ENCODE results near the gene ANKRA2. TPM values are rescaled to one million over a fixed set of nuclear protein-coding genes. Genes with fewer than 3 reads are reported as not detected.

The ANKRA2 gene, protein sequence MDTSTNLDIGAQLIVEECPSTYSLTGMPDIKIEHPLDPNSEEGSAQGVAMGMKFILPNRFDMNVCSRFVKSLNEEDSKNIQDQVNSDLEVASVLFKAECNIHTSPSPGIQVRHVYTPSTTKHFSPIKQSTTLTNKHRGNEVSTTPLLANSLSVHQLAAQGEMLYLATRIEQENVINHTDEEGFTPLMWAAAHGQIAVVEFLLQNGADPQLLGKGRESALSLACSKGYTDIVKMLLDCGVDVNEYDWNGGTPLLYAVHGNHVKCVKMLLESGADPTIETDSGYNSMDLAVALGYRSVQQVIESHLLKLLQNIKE
- total RNA-seq (10 to 100 TPM; 22.3 to 44.2 (median 23.1) TPM), polyA plus RNA-seq (10 to 100 TPM; 25.5 to 28.3 TPM)
- long read RNA-seq, donor 1, transcript ANKRA2-208 (4 exons, 1,298 nt) = minor isoform, 6 of 64 reads
- long read RNA-seq, donor 1, transcript ANKRA2-201 (9 exons, 2,063 nt) = major isoform, 27 of 64 reads
- long read RNA-seq, donor 1, partial matches to known transcripts = 12 of 64 reads
- long read RNA-seq, donor 1, other reads (novel, unspliced or antisense) = 12 of 64 reads
- long read RNA-seq, donor 2, transcript ANKRA2-205 (2 exons, 573 nt) = major isoform, 8 of 19 reads
- long read RNA-seq, donor 2, partial matches to known transcripts = 0 of 19 reads
- long read RNA-seq, donor 2, other reads (novel, unspliced or antisense) = 0 of 19 reads
- long read RNA-seq, donor 3, transcript ANKRA2-201 (9 exons, 2,063 nt) = major isoform, 18 of 30 reads
- long read RNA-seq, donor 3, partial matches to known transcripts = 2 of 30 reads
- long read RNA-seq, donor 3, other reads (novel, unspliced or antisense) = 9 of 30 reads

DNA sequence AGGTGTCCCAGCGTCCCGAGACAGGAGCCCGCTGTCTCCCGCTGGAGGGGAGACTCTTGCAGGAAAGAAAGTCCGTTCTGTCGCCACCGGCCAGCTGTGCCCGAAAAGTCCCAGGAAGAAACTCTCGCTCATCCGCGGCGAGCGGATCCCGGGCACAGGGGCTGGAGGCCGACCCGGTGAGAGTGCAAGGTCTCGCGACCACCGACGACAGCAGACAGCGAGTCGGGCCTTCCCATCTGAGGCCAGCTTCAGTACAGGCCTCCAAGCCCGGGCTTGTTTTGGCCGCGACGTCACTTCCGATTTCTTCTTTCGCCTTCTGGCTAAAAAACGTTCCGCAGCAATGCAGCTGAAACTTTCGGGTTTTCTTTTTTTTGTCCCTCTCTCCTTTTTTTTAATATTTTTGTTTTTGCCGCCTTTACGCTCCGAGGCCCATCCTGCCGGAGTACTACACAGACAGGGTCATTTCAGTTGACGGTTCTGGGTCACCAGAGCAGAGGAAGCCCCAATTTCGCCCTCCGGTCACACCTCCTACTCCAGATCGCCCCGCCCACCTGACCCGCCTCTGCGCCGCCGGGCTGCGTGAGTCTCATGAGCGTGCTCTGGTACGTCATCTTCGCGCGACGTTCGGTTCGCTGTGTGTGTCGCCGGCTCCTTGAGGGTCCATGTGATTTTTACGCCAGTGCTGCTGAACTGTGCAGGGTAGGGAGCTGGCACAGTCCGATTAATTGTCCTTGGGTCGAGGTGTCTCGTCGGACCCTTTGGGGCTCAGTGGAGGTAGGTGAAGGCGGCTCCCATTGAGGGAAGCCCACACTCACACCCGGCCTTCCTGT lies at the start of gene ANKRA2, which contains the start of gene UTP15:
Gene ANKRA2, minus strand, starts transcription at position 501 of the 830 bp plus-strand sequence. CDS start 2,758 bp downstream, outside the sequence.
Gene UTP15, plus strand, starts transcription at position 605 of the 830 bp plus-strand sequence. CDS start 1,602 bp downstream, outside the sequence.
- no peaks in the 10 kb centered on the region for H3K27me3 ChIP-seq
- WGBS, 3 donors = 0% methylated on average over 62 of the region's 62 CpGs

DNA sequence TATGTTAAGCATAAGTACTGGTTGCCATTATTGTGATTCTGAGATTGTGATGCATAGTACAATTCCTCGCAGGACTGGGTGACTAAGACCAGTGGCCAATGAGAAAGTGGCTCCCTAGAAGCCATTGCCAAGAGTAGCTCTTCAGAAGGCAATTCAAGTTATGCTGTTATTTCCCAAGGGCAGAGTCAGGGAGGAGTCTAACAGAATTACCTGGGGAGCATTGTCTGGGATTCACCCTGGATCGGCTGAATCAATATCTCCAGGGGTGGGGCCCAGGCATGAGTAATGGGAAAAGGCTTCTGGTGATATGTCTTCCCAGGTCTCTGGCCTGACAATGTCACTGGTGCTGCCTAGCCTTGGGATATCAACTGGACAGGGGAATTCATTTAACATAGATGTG lies 49.6 kb upstream of the ANKRA2 start:
- 86 to 96% (median 94%) methylated on average over 2 of the region's 2 CpGs for WGBS, 3 donors
- intact Hi-C loops (cut with DNase I) = loop anchor here in 1 of 4 donors (10.0 kb wide), 1 partner anchor 170 kb away; no protein-coding TSS in a partner anchor
- H3K27ac ChIP-seq = no peak overlapping the region
- H3K27me3 ChIP-seq = no peaks in the 10 kb centered on the region
- no peak for DNase-seq
- no peaks in the 10 kb centered on the region for H3K36me3 ChIP-seq
- H3K4me3 ChIP-seq = no peak overlapping the region
- TF ChIP-seq EP300 (IDR thresholded peaks at IDR 0.05) (no peak), POLR2A (IDR thresholded peaks at IDR 0.05) (no peak)
- TF ChIP-seq, protein P1, sequence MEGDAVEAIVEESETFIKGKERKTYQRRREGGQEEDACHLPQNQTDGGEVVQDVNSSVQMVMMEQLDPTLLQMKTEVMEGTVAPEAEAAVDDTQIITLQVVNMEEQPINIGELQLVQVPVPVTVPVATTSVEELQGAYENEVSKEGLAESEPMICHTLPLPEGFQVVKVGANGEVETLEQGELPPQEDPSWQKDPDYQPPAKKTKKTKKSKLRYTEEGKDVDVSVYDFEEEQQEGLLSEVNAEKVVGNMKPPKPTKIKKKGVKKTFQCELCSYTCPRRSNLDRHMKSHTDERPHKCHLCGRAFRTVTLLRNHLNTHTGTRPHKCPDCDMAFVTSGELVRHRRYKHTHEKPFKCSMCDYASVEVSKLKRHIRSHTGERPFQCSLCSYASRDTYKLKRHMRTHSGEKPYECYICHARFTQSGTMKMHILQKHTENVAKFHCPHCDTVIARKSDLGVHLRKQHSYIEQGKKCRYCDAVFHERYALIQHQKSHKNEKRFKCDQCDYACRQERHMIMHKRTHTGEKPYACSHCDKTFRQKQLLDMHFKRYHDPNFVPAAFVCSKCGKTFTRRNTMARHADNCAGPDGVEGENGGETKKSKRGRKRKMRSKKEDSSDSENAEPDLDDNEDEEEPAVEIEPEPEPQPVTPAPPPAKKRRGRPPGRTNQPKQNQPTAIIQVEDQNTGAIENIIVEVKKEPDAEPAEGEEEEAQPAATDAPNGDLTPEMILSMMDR (IDR thresholded peaks at IDR 0.05) = no peak
- no peaks in the 10 kb centered on the region for H3K9me3 ChIP-seq
- peaks cover 2% of the 10 kb centered on the region for H3K4me1 ChIP-seq (ENCODE audit: insufficient read depth)

More for the DNA sequence above, at the start of gene ANKRA2, which contains the start of gene UTP15:
- Histone ChIP-seq H3K4me3 (peak within 1 kb of the TSS; percentile 63), H3K27ac (peak within 1 kb of the TSS; percentile 65 to 89), H3K9me3 (no peaks in the 10 kb centered on the region), H3K4me1 (ENCODE audit: insufficient read depth) (peaks cover 5% of the 10 kb centered on the region), H3K36me3 (no peaks in the 10 kb centered on the region)
- intact Hi-C loops (cut with DNase I) = no loop called here
- TF ChIP-seq EP300 (IDR thresholded peaks at IDR 0.05) = peak; percentile 44
- peak; percentile 70 for TF ChIP-seq POLR2A (IDR thresholded peaks at IDR 0.05)
- TF ChIP-seq, protein P1 (IDR thresholded peaks at IDR 0.05) = peak in 1 of 3 donors; percentile 8
- DNase-seq = peak; percentile 99 to 100 (median 99)

DNA sequence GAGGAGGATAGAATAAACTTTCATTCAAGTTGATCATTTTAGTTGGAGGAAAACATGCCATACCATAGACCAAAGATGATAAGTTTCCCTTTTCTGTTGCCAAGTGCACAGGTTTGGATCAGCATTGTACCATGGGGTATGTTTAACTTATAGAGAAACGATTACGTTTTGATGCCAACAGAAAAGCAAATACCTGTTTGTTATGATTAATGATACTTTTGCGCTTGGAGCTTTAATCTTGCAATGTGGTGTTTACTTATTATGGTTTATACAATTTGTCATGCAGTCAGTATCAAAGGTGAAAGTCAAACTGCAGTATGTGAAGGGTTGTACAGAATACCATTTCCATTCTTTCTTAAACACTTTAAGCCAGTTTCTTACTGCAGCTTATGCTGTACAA lies 47.4 kb upstream of the ANKRA2 start:
- intact Hi-C loops (cut with DNase I) = loop anchor here in 1 of 4 donors (10.0 kb wide), 1 partner anchor 172 kb away; no protein-coding TSS in a partner anchor
- WGBS, 3 donors = 75 to 85% (median 78%) methylated on average over 3 of the region's 3 CpGs
- H3K9me3 ChIP-seq = no peaks in the 10 kb centered on the region
- no peak overlapping the region for H3K27ac ChIP-seq
- TF ChIP-seq, protein P1 (IDR thresholded peaks at IDR 0.05) = no peak
- TF ChIP-seq EP300 (IDR thresholded peaks at IDR 0.05) (no peak), POLR2A (IDR thresholded peaks at IDR 0.05) (no peak)
- no peaks in the 10 kb centered on the region for H3K36me3 ChIP-seq
- H3K27me3 ChIP-seq = no peaks in the 10 kb centered on the region
- H3K4me3 ChIP-seq = no peak overlapping the region
- no peak for DNase-seq
- peaks cover 2% of the 10 kb centered on the region for H3K4me1 ChIP-seq (ENCODE audit: insufficient read depth)

DNA sequence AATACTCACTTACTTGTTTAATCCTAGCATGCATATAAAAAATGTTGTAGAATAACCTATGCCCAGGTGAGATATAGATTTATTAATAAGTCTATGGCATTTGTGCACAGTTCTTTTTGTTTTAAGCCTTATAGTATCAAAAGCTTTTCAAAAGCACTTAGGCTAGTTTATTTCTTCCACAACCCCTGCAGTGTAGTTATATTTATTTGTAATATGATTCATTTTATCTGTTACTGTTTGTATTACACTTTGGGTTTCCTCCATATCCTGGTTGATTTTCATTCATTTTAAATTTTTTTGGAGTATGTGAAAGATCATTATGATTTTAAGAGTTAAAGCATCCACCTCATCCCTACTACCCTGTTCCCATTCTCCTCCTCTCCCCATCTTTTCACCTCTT lies 41.8 kb upstream of the ANKRA2 start:
- Histone ChIP-seq H3K9me3 (no peaks in the 10 kb centered on the region), H3K36me3 (no peaks in the 10 kb centered on the region), H3K27me3 (no peaks in the 10 kb centered on the region), H3K27ac (no peak overlapping the region), H3K4me3 (no peak overlapping the region), H3K4me1 (ENCODE audit: insufficient read depth) (peaks cover 7% of the 10 kb centered on the region)
- TF ChIP-seq EP300 (IDR thresholded peaks at IDR 0.05) = no peak
- TF ChIP-seq POLR2A (IDR thresholded peaks at IDR 0.05) = no peak
- TF ChIP-seq, protein P1 (IDR thresholded peaks at IDR 0.05) = no peak
- DNase-seq = no peak
- intact Hi-C loops (cut with DNase I) = no loop called here

Measured in ovary (tissue), 10 donors.